Stimulated activated CD4-positive, alpha-beta T cell treated with anti-CD3 and anti-CD28 coated beads, Interleukin-1b, Interleukin-23, amount 100 ng/mL, for 48 hours (primary cell): ENCODE measurements around the gene CABP2.
"Not testable (repeated sequence)": the region's sequence is repeated elsewhere in the genome, so short reads cannot be mapped to it uniquely, and the experiment has no call there.

ENCODE experiments used
- DNase-seq: peaks from one replicate; pipeline ENCODE4 v3.0.0-alpha.2; 2020

The CABP2 gene

GRCh38 chr11:67538823-67539505 is 15.7 kb upstream of the CABP2 start:
- no peak for DNase-seq

- no peak for DNase-seq
These were observed 15.1 kb upstream of the CABP2 start for GRCh38 chr11:67538306-67538705.

GRCh38 chr11:67535561-67535960 is 12.3 kb upstream of the CABP2 start:
- no peak for DNase-seq

GRCh38 chr11:67534070-67534679 is 10.9 kb upstream of the CABP2 start:
- DNase-seq = no peak

GRCh38 chr11:67532889-67533288 is 9.6 kb upstream of the CABP2 start:
- no peak for DNase-seq

- DNase-seq = no peak
These were observed 7.0 kb upstream of the CABP2 start for GRCh38 chr11:67530282-67530592.

GRCh38 chr11:67528376-67528775 is 5.1 kb upstream of the CABP2 start:
- no peak for DNase-seq

GRCh38 chr11:67525275-67525976 is 2.2 kb upstream of the CABP2 start:
- no peak for DNase-seq

GRCh38 chr11:67524480-67524808 is 1.2 kb upstream of the CABP2 start:
- DNase-seq = no peak

GRCh38 chr11:67523556-67524479 is 572 bp upstream of the CABP2 start:
- DNase-seq = no peak

- no peak for DNase-seq
These were observed 908 bp downstream of the CABP2 start for GRCh38 chr11:67522338-67522737.

GRCh38 chr11:67521924-67522323 is 1.3 kb downstream of the CABP2 start:
- DNase-seq = no peak

GRCh38 chr11:67520856-67521824 is 2.1 kb downstream of the CABP2 start:
- no peak for DNase-seq

- no peak for DNase-seq
These were observed 3.5 kb downstream of the CABP2 start for GRCh38 chr11:67519726-67520125.

GRCh38 chr11:67517784-67518552 is 5.3 kb downstream of the CABP2 start:
- DNase-seq = no peak

GRCh38 chr11:67516806-67517205 is 6.4 kb downstream of the CABP2 start:
- DNase-seq = no peak

- DNase-seq = no peak
These were observed 9.1 kb downstream of the CABP2 start for GRCh38 chr11:67514116-67514515.

- not testable (repeated sequence) for DNase-seq
These were observed 11.7 kb downstream of the CABP2 start for GRCh38 chr11:67511558-67511957.

GRCh38 chr11:67510023-67510345 is 13.3 kb downstream of the CABP2 start:
- no peak for DNase-seq

- DNase-seq = peak; percentile 98
These were observed 14.6 kb downstream of the CABP2 start for GRCh38 chr11:67508486-67509121.

GRCh38 chr11:67507864-67508485 is 15.3 kb downstream of the CABP2 start, which contains the start of gene CDK2AP2:
Gene CDK2AP2, minus strand, starts transcription at chr11:67508162. Its CDS starts 80 bp downstream, at chr11:67508082.
- DNase-seq = peak; percentile 99
